ENCODE data around the gene PHLPP2.

The PHLPP2 gene

DNA sequence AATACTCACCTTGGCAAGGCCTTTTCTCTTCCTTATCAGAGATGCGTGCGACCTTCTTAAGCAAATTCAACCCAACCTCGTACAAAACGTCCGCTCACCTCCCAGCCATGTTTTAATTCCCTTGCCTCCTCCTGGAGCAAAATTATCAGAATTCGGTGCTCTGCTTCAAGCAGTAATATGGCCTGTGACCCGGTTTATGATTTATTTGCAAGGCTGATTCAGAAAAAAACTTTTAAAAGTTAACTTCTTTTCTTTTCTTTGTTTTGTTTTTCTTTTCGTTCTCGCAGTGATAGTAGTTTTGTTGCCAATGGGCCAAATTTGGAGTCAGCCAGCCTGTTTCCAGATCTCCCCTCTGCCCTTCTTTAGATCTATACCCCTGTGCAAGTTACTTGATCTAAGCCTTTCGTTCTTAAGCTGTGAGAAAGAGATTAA is at the start of gene PHLPP2:
TSS of gene PHLPP2 (minus strand) at position 382 of the 432 bp plus-strand sequence. CDS start 9,906 bp downstream, outside the sequence.
- peak within 1 kb of the TSS; percentile 75 for H3K4me3 ChIP-seq (ENCODE audit: low read depth, low read length)

GRCh38 chr16:71771571-71771970 is 47.1 kb upstream of the PHLPP2 start:
- H3K4me3 ChIP-seq (ENCODE audit: low read depth, low read length): no peak overlapping the region

DNA sequence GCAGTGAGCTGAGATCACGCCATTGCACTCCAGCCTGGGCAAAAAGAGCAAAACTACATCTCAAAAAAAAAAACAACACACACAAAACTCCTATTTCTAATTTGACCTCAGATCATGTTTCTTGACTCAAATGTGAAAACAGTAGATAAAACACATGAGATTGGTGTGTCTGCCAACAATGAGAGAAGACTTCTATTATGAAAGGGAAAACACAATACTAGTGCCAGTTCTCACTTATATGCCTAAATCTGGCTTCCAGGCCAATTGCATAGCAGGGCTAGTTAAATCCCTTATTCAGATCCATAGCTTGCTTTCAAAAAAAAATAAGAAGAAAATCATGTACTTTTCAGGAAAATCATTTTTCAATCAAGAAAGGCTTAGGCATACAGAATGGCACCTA is 44.7 kb upstream of the PHLPP2 start:
- no peak overlapping the region for H3K4me3 ChIP-seq (ENCODE audit: low read depth, low read length)

DNA sequence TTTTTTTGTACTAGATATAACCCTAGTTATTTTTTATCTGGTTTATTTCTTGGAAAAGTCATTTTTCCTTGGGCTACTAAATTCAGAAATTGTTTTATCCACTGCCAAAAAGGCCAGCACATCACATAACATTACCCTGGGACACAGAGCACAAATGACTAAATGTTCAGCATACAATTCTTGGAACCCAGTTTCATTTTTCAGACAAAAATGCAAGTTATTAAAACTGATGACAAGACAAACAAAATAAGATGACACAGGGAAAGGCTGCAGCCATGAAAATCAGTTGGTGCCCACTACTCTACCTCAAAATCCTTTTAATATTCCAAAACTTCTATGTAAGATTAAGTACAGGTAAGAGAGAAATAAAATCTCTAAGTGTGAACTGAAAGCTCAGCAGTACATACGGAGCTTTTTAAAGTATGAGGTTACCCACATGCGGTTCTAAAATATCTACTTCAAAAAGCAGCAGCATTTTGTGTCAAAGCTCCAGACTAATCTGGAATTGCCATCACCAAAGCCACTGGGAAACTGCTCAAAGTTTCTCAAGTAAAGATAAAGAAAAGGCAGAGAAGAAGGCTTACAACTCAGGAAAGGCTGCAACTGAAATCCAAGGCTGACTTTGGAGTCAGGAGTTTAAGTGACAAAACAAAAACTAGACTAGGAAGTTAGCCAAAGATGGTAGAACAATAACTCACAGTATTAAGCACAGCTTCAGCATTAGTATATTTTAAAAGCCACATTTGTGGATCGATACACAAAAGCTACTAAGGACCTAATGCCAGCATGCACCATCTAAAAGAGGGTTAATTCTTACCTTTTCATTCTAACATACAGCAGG is 42.8 kb upstream of the PHLPP2 start:
- no peak overlapping the region for H3K4me3 ChIP-seq (ENCODE audit: low read depth, low read length)

DNA sequence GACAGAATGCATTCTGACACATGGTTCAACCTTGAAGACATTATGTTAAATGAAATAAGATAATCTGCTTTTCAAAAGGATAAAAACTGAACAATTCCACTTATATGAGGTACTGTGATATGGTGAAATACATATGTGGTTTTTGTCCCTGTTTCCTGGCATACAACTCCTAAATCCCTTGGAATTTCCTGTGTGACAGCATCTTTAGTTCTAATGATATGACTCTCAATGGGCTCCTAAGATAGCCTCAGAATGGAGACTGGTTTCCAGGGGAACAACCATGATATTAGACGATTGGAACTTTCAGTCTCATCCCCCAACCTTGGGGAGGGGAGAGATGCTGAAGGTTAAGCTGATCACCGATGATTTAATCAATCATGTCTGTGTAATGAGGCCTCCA is 37.7 kb upstream of the PHLPP2 start:
- no peak overlapping the region for H3K4me3 ChIP-seq (ENCODE audit: low read depth, low read length)

DNA sequence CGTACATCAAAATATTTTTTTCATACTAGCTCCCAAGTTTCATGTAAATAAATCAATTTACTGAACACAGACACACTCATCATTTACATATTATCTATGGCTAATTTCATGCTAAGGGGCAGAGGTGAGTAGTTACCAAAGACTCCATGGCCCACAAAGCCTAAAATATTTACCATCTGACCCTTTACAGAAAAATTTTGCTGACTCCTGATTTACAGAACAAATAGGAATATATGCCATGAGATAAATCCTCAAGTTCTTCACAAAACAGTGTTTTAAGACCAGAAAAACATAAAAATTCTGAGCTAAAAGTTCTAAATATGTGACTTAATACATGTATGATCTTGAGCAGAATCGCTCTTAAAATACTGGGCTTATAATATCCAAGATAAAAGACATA is 36.6 kb upstream of the PHLPP2 start:
- no peak overlapping the region for H3K4me3 ChIP-seq (ENCODE audit: low read depth, low read length)

DNA sequence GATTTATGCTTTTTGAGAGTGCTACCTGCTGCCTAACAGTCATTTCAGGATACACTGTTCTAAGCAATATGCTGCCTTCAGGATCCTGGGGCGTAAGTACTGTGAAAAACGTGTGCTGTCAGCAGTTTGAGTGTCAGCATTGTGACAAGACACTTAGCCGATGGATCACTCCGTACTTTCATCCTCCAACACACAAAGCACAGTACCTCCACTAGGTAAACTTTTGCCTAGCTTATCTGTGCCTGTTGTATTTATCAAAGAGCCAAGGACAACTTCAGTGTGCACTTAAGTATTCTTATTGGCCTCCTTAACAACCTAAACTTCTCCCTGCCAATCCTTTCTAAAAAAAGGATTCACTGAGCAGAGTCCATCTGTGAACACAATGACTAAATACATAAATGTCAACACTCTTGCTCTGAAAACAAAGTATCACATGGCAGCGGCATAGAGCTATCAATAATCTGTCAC is 33.8 kb upstream of the PHLPP2 start:
- H3K4me3 ChIP-seq (ENCODE audit: low read depth, low read length): no peak overlapping the region

DNA sequence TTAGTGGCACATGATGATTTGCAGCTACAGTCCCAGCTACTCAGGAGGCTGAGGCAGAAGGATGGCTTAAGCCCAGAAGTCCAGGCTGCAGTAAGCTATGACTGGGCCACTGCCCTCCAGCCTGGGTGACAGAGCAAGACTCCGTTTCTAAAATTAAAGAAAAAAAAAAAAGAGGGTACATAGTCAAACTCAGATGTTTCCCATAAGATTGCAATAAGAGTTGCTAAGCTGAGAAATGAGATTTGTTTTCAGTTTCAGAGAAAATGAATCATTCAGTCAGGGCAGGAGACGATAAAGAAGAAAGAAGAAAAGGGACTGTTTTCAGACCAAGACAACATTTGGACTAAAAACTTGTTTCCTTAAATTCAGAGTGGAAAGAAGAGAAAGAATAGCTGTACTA is 30.2 kb upstream of the PHLPP2 start:
- no peak overlapping the region for H3K4me3 ChIP-seq (ENCODE audit: low read depth, low read length)

- no peak overlapping the region for H3K4me3 ChIP-seq (ENCODE audit: low read depth, low read length)
Observed at GRCh38 chr16:71754108-71754507, 29.6 kb upstream of the PHLPP2 start.

GRCh38 chr16:71748226-71748625 is 23.7 kb upstream of the PHLPP2 start:
- no peak overlapping the region for H3K4me3 ChIP-seq (ENCODE audit: low read depth, low read length)

DNA sequence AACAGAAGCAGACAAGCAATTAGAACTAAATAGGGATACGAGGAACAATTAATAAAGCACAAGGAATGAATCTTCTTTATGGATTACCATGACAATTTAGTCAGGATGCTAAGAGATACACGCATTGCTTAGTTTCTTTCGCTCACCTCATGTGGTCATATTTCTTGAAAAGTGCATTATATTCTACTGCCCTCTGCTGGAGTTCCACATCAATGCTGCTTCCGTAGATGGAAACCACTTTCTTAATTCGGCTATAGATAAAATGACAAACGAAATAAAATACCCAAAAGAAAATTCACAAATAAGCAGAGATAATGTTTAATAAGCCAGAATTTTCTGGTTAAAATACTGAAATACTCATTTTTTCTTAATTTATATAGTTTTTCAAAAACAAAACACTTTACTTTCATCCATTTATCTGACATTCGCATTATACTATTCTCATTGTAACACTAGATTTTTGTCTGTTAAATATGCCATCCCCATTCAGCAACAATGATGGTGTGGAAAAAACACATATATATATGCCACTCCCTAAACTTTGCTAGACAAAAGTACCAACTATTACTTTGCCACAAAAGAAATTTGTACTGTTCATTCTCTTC is 22.0 kb upstream of the PHLPP2 start:
- no peak overlapping the region for H3K4me3 ChIP-seq (ENCODE audit: low read depth, low read length)

- H3K4me3 ChIP-seq (ENCODE audit: low read depth, low read length): no peak overlapping the region
Observed at GRCh38 chr16:71738855-71739254, 14.4 kb upstream of the PHLPP2 start.

DNA sequence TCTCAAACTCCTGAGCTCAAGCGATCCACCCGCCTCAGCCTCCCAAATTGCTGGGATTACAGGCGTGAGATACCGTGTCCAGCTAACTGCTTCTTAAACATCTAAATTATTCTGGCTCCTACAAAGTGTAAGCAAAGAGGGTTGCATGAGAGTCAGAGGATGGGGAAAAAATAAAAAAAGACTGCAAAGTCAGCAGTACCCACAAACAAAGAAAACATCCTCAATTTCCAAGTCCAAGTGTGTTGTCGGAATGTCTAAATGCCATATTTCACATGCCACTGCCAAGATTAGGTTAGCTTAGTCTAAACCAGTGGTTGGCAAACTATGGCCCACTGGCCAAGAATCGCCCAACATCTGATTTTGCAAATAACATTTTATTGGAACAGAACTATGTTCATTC is 13.0 kb upstream of the PHLPP2 start:
- H3K4me3 ChIP-seq (ENCODE audit: low read depth, low read length): no peak overlapping the region

GRCh38 chr16:71734511-71734910 is 10.0 kb upstream of the PHLPP2 start:
- H3K4me3 ChIP-seq (ENCODE audit: low read depth, low read length): no peak overlapping the region

DNA sequence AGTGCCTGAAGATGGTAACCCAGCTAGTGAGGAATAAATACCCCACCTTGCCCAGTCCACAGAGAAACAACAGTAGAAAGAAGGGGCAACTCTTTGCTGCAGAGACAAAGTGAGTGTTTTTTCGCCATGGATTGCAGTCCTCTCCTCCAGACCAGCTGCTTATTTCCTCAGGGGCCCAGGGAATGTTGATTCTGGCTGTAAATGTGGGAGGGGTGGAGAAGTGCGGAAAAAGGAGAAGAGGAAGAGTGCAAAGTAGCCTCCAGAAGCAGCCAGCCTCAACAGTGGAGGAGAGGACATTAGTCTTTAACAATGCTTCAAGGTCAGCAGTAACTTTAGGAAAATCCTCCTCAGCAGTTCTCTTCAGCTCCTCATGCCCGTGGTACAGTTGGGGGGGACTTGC is 8.1 kb upstream of the PHLPP2 start:
- H3K4me3 ChIP-seq (ENCODE audit: low read depth, low read length): no peak overlapping the region

- no peak overlapping the region for H3K4me3 ChIP-seq (ENCODE audit: low read depth, low read length)
Observed at GRCh38 chr16:71727551-71728324, 3.2 kb upstream of the PHLPP2 start.

DNA sequence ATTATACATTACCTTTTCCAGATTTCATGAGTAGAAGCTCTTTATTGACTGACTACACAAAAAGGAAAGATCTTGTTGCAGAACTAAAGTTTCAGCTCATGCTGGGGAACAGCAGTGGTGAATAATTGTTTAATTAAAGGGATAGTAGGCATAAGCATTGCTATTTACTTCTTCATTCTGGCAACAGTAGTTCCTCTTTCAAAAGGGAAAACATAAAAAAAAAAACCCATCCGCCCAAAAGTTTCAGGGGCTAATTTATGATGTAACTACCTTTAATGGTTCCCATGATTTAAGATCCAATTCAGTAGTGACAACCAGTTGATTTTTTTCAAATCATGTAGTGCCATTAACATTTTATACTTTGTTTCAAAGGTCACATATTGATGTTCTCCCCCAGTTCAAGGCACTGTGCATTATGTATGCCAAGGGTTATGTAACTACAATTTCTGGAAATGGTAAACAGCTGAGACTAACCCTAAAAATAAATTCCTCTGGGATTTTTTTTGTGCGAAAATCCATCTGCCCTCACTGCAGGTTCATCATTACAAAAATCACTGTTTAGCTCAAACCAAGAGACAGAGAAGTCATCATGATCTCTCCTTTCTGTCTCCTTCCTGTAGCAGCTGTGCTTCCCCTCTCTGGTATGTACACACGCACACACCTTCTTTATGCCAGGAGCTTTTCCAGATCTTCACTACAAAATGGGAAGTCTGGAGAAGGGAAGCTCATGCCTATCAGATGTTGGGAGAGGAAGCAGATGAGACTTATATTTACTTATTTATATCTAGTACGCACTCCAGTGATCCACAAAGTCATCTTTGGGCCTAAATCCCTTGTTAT is 2.2 kb upstream of the PHLPP2 start:
- no peak overlapping the region for H3K4me3 ChIP-seq (ENCODE audit: low read depth, low read length)

DNA sequence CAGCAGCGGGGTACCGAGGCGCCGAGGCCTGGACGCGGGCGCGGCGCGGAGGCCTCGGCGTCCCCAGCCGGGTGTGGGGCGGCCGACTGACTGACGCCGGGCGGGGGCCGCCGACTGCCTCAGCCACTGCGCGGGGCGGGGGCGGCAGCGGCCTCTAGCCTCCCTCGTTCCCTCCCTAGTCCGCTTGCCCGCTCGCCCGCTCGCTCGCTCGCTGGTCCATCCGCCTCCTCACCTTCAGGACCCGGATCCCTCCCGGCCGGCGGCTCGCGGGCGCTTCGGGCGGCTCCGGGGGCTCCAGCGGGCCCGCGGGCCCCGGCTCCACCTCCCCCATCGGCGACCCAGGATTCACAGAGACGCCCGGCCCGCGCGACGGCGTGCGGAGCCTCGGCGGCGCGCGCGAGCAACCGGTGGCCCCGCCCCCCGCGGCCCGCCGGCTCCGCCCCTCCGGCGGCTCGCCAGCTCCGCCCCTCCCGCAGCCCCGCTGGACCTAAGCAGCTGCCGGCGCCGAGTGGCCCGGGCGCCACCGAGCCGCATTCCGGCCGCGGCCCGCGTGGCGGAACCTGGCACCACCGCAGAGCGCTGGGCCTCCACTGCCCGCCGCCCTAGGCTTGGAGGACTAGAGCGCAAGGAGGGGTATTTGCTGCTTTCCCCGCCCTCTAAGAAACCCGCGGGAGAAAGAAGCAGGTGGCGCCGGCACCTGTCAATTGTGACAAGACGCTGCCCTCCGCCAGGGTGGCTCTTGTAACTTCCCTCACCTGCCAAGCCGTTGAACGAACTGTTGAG is 773 bp downstream of the PHLPP2 start:
- peak overlapping the region; percentile 75 for H3K4me3 ChIP-seq (ENCODE audit: low read depth, low read length)

- peak overlapping the region; percentile 75 for H3K4me3 ChIP-seq (ENCODE audit: low read depth, low read length)
Observed at GRCh38 chr16:71722801-71723536, 1.5 kb downstream of the PHLPP2 start.
